Tibial nerve (tissue), 4 donors: ENCODE data around the gene USO1. TPM values are rescaled to one million over a fixed set of nuclear protein-coding genes. Genes with fewer than 3 reads are reported as not detected.
A peak's percentile ranks its signal among the peaks of the same experiment; 100 is the strongest.

Experiments
- DNase-seq, 2 donors: peaks; one replicate each; pipeline ENCODE4 v3.0.0-alpha.2; 2019; ENCODE audit warnings: low spot score in 2 of 2
- H3K27ac ChIP-seq, 4 donors: fragments of 200-600 bp; sonication (generic) in 3 of 4; one replicate each; pipeline ENCODE4 v1.5.1; 2017 to 2019; ENCODE audit warnings: mild to moderate bottlenecking in 1 of 4
- H3K27me3 ChIP-seq, 2 donors: fragments of 200-600 bp; sonication (generic) in 1 of 2; one replicate each; pipeline versions ENCODE4 v1.5.1 to v1.6.0; 2017 to 2019
- H3K36me3 ChIP-seq, 3 donors: fragments of 200-600 bp; sonication (generic); one replicate each; pipeline ENCODE4 v1.5.1; 2018 to 2019
- H3K4me1 ChIP-seq, 4 donors: fragments of 200-600 bp; sonication (generic) in 3 of 4; one replicate each; pipeline ENCODE4 v1.5.1; 2017 to 2019
- H3K4me3 ChIP-seq, 4 donors: fragments of 200-600 bp; sonication (generic) in 3 of 4; one replicate each; pipeline ENCODE4 v1.5.1; 2017 to 2019; ENCODE audit warnings: mild to moderate bottlenecking in 1 of 4, moderate library complexity in 1 of 4
- H3K9me3 ChIP-seq, 4 donors: fragments of 200-600 bp; sonication (generic) in 3 of 4; one replicate each; pipeline ENCODE4 v1.5.1; 2017 to 2019
- EP300 ChIP-seq, 2 donors: sonication (generic); formaldehyde crosslinking; IDR thresholded peaks; one replicate each; pipeline ENCODE4 v1.6.1; 2017; ENCODE audit warnings: antibody characterized with exemption in 2 of 2, mild to moderate bottlenecking in 1 of 2
- POLR2A ChIP-seq, 2 donors: fragments of 450-650 bp; IDR thresholded peaks; one replicate each; pipeline ENCODE4 v1.6.1; 2017; ENCODE audit warnings: antibody characterized with exemption in 2 of 2, mild to moderate bottlenecking in 2 of 2, moderate library complexity in 2 of 2
- WGBS, 2 donors: methylation state at CpG; one replicate each; pipeline ENCODE4 v1.1.5; 2018; 5-methylcytosine and 5-hydroxymethylcytosine counted together
- total RNA-seq, 4 donors: library from RNA; depleted of rRNA; stranded (reverse); fragments of >200 nt; gene quantifications; one replicate each; pipeline ENCODE4 v1.1.0, GENCODE V29; 2016
- TF ChIP-seq, protein P1 (sequence below), 5 experiments: fragments of 200-600 bp in 3 of 5; fragments of 450-650 bp in 2 of 5; sonication (generic) in 3 of 5; IDR thresholded peaks; one replicate each; pipeline ENCODE4 v1.5.1; 2016 to 2019; ENCODE audit warnings: antibody characterized with exemption in 5 of 5, mild to moderate bottlenecking in 3 of 5, moderate library complexity in 2 of 5

Gene USO1
- total RNA-seq, 4 donors from 2014 or later: 50.9 to 58.6 (median 55.8) TPM

DNA sequence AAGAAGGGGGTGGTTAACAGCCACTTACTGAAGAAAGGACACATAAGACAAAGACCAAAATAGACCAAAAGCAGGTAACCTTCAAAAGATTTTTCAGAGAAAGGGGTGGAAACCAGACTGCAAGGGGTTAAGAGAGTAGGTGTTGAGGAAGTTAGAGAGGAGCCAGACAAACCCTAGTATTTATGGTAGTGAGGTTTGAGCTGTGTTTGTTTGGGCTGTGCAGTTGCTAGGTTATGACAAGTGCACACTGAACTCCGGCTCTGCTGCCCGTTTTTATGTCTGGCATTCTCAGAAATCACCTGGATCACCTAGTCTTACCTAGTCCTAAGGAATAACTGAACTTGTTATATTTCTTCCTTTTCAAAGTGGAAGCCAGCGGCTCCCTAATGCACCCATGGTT is 28.3 kb upstream of the USO1 start:
- no peak overlapping the region for H3K4me3 ChIP-seq
- TF ChIP-seq POLR2A (IDR thresholded peaks at IDR 0.05) (no peak), EP300 (IDR thresholded peaks at IDR 0.05) (no peak)
- TF ChIP-seq, protein P1, sequence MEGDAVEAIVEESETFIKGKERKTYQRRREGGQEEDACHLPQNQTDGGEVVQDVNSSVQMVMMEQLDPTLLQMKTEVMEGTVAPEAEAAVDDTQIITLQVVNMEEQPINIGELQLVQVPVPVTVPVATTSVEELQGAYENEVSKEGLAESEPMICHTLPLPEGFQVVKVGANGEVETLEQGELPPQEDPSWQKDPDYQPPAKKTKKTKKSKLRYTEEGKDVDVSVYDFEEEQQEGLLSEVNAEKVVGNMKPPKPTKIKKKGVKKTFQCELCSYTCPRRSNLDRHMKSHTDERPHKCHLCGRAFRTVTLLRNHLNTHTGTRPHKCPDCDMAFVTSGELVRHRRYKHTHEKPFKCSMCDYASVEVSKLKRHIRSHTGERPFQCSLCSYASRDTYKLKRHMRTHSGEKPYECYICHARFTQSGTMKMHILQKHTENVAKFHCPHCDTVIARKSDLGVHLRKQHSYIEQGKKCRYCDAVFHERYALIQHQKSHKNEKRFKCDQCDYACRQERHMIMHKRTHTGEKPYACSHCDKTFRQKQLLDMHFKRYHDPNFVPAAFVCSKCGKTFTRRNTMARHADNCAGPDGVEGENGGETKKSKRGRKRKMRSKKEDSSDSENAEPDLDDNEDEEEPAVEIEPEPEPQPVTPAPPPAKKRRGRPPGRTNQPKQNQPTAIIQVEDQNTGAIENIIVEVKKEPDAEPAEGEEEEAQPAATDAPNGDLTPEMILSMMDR (IDR thresholded peaks at IDR 0.05): no peak
- no peak overlapping the region for H3K27ac ChIP-seq
- 58 to 62% methylated on average over 3 of the region's 3 CpGs for WGBS, 2 donors
- H3K4me1 ChIP-seq: no peaks in the 10 kb centered on the region
- DNase-seq: no peak
- H3K9me3 ChIP-seq: no peaks in the 10 kb centered on the region
- H3K36me3 ChIP-seq: peaks cover 0 to 13% (median 0%) of the 10 kb centered on the region in 3 donors
- no peaks in the 10 kb centered on the region for H3K27me3 ChIP-seq

DNA sequence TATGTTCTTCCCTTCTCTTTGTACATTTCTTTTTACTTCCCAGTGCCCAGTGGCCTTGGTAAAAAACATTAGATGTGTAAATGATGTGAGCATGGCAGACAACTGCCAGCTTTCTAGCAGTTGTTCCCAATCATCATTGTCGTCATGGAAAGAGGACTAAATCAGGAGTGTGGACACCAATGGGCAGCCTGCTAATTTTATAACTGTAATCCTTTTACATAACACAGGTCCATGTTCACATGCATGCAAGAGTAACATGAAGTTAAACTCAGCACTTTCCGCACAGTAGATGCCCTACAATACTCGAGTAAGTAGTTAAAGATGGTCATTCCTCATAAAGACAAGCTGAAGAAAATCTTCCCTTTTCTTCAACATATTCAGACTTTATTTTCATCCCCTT is 27.8 kb upstream of the USO1 start:
- WGBS, 2 donors: 90 to 91% methylated on average over 3 of the region's 3 CpGs
- H3K4me1 ChIP-seq: no peaks in the 10 kb centered on the region
- H3K4me3 ChIP-seq: no peak overlapping the region
- TF ChIP-seq EP300 (IDR thresholded peaks at IDR 0.05) (no peak), POLR2A (IDR thresholded peaks at IDR 0.05) (no peak)
- TF ChIP-seq, protein P1 (IDR thresholded peaks at IDR 0.05): no peak
- DNase-seq: no peak
- H3K36me3 ChIP-seq: peaks cover 0 to 13% (median 0%) of the 10 kb centered on the region in 3 donors
- H3K9me3 ChIP-seq: no peaks in the 10 kb centered on the region
- no peaks in the 10 kb centered on the region for H3K27me3 ChIP-seq
- no peak overlapping the region for H3K27ac ChIP-seq

DNA sequence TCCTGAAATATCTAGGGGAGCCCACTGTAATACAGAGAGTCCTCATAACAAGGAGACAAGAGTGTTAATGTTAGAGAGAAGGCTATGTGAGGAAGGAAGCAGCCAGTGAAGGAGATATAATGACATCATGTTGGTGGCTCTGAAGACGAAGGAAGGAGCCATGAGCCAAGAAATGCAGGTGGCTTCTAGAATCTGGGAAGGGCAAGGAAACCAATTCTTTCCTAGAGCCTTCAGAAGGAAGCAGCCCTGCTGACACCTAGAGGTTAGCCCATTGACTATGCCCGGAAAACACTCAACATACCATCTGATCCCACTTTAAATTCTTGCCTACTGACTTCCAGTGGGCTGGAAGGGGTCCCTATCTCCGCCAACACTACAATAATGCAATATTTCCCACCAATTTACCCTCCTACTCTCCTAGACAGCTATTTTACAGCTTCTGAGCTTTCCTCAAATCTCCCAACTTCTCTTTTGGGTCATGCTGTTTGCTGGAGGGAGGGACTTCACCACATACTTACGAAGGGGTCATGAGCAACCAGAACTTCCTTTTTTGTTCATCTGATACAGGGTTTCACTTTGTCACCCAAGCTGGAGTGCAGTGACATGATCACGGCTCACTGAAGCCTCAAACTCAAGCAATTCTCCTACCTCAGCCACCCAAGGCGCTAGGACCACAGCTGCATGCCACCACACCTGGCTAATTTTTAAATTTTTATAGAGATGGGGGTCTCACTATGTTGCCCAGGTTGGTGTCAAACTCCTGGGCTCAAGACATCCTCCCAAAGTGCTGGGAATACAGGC is 26.0 kb upstream of the USO1 start:
- WGBS, 2 donors: 74 to 81% methylated on average over 6 of the region's 6 CpGs
- peaks cover 0 to 13% (median 0%) of the 10 kb centered on the region in 3 donors for H3K36me3 ChIP-seq
- TF ChIP-seq EP300 (IDR thresholded peaks at IDR 0.05) (no peak), POLR2A (IDR thresholded peaks at IDR 0.05) (no peak)
- TF ChIP-seq, protein P1 (IDR thresholded peaks at IDR 0.05): no peak
- H3K9me3 ChIP-seq: no peaks in the 10 kb centered on the region
- H3K4me3 ChIP-seq: no peak overlapping the region
- H3K27me3 ChIP-seq: no peaks in the 10 kb centered on the region
- DNase-seq: no peak
- peak overlapping the region in 3 of 4 donors; percentile 4 to 55 (median 36) for H3K27ac ChIP-seq
- H3K4me1 ChIP-seq: no peaks in the 10 kb centered on the region

DNA sequence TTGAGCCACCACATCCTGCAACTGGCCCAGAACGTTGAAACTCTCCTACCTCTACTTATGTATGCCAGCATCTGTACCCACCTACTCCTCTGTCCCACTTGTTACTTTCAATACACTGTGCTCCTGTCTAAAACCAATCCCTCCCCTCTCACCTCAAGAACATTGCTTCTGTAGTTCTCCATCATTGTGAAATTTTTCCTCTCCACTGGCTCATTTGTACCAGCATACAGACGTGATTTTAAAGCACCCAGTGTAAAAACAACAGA is 25.5 kb upstream of the USO1 start:
- Histone ChIP-seq H3K4me1 (no peaks in the 10 kb centered on the region), H3K9me3 (no peaks in the 10 kb centered on the region), H3K4me3 (no peak overlapping the region), H3K27ac (peak overlapping the region in 1 of 4 donors; percentile 55), H3K36me3 (peaks cover 0 to 13% (median 0%) of the 10 kb centered on the region in 3 donors), H3K27me3 (no peaks in the 10 kb centered on the region)
- no peak for TF ChIP-seq EP300 (IDR thresholded peaks at IDR 0.05)
- TF ChIP-seq POLR2A (IDR thresholded peaks at IDR 0.05): no peak
- TF ChIP-seq, protein P1 (IDR thresholded peaks at IDR 0.05): no peak
- DNase-seq: no peak
- 51 to 59% methylated on average over 2 of the region's 2 CpGs for WGBS, 2 donors

DNA sequence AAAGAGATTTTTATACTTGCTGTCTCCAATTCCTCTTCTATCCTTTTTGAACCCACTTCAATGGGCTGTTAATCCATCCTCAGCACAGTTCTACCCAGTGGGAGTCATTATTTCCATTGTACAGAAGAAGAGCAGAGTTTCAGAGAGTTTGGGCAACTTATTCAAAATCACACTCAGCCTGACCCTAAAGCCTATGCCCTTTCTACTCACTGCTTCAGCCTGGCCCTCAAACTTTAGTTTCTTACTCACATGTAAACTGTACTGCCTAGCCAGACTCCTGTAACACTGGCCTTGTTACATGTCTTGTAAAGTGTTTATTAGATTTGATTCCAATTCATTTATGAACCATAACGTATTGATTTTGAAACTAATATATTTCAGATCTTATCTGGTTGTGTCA is 25.1 kb upstream of the USO1 start:
- H3K27ac ChIP-seq: no peak overlapping the region
- 0% methylated on average over 1 of the region's 1 CpG for WGBS, 2 donors

More for the DNA sequence above, 25.1 kb upstream of the USO1 start:
- Histone ChIP-seq H3K9me3 (no peaks in the 10 kb centered on the region), H3K4me1 (no peaks in the 10 kb centered on the region), H3K36me3 (peaks cover 0 to 9% (median 0%) of the 10 kb centered on the region in 3 donors), H3K27me3 (no peaks in the 10 kb centered on the region), H3K4me3 (no peak overlapping the region)
- TF ChIP-seq POLR2A (IDR thresholded peaks at IDR 0.05): no peak
- TF ChIP-seq, protein P1 (IDR thresholded peaks at IDR 0.05): no peak
- TF ChIP-seq EP300 (IDR thresholded peaks at IDR 0.05): no peak
- DNase-seq: no peak
